HepG2 (cell line): ENCODE data around the gene THRAP3. TPM values are rescaled to one million over a fixed set of nuclear protein-coding genes. Genes with fewer than 3 reads are reported as not detected.

Experiments
- ATAC-seq: fragments of 200-7000 bp; cut with Tn5 transposase; 3 replicates; pipeline ENCODE4 v1.9.1; 2020; ENCODE audit warnings: mild to moderate bottlenecking, moderate library complexity
- BruUV-seq: library from RNA; stranded (reverse); fragments of 400-500 nt; replicated peaks from 2 replicates; lab custom pipeline; 2021; lab: Mats Ljungman, UMichigan
- CTCF ChIA-PET: fragments of 300-600 bp; formaldehyde crosslinking; extraction: SDS; loops from one replicate; lab custom pipeline; 2021; ENCODE audit warnings: low total read pairs, inconsistent platforms, low intra/inter-chr PET ratio; lab: Yijun Ruan, JAX
- POLR2A ChIA-PET: fragments of 350-600 bp; sonication (Branson Sonifier 250); formaldehyde crosslinking; loops from one replicate; lab custom pipeline; 2020; ENCODE audit warnings: antibody characterized with exemption, inconsistent platforms; lab: Yijun Ruan, JAX
- DNase-seq: peaks from one replicate; pipeline ENCODE4 v3.0.0-alpha.2; 2015; ENCODE audit warnings: low spot score
- FAIRE-seq: peaks from 3 replicates; lab custom pipeline; 2011; peaks lifted over from hg19 to GRCh38; lab: Jason Lieb, UNC
- H2AFZ ChIP-seq: one replicate; pipeline ENCODE4 v1.6.1; 2011; ENCODE audit warnings: low read length, inconsistent platforms
- H3K27ac ChIP-seq: fragments of 300-600 bp; 3 replicates; pipeline ENCODE4 v1.8.0; 2011; ENCODE audit warnings: mixed run types, mild to moderate bottlenecking, mixed read lengths, low read length, inconsistent platforms; ENCODE audit not compliant: insufficient read depth; ENCODE audit errors: extremely low read length
- H3K27me3 ChIP-seq, 2 experiments: fragments of 200-600 bp in 1 of 2; 2 replicates in 1 of 2; 3 replicates in 1 of 2; pipeline versions ENCODE4 v1.6.0 to v1.8.0; 2011; ENCODE audit warnings: low read length in 2 of 2, mild to moderate bottlenecking in 2 of 2, moderate library complexity in 2 of 2, inconsistent platforms in 1 of 2; ENCODE audit not compliant: insufficient read depth in 2 of 2, control insufficient read depth in 1 of 2
- H3K36me3 ChIP-seq, 2 experiments: fragments of 200-600 bp in 1 of 2; replicated peaks in 1 of 2; 2 replicates in 1 of 2; 3 replicates in 1 of 2; pipeline versions ENCODE4 v1.5.1 to v1.8.0; 2011; ENCODE audit warnings: low read length in 2 of 2, inconsistent platforms in 1 of 2; ENCODE audit not compliant: insufficient read depth in 2 of 2, control insufficient read depth in 1 of 2
- H3K4me1 ChIP-seq: 2 replicates; pipeline ENCODE4 v1.5.1; 2012; ENCODE audit warnings: low read length, inconsistent platforms; ENCODE audit not compliant: insufficient read depth
- H3K4me2 ChIP-seq: 2 replicates; pipeline ENCODE4 v1.6.0; 2011; ENCODE audit warnings: low read depth, low read length, inconsistent platforms
- H3K4me3 ChIP-seq, 3 experiments: fragments of 200-600 bp in 1 of 3; sonication (generic), shearing (Covaris generic) in 1 of 3; replicated peaks in 1 of 3; 2 replicates each; pipeline ENCODE4 v1.5.1; 2011 to 2016; ENCODE audit warnings: low read length in 3 of 3, inconsistent platforms in 2 of 3, low read depth in 2 of 3, mild to moderate bottlenecking in 2 of 3, control low read depth in 1 of 3, mixed read lengths in 1 of 3; ENCODE audit not compliant: insufficient read depth in 1 of 3
- H3K79me2 ChIP-seq: one replicate; pipeline ENCODE4 v1.6.1; 2011; ENCODE audit warnings: low read length, inconsistent platforms; ENCODE audit not compliant: insufficient read depth
- H3K9ac ChIP-seq: 2 replicates; pipeline ENCODE4 v1.6.0; 2011; ENCODE audit warnings: mild to moderate bottlenecking, low read depth, low read length, inconsistent platforms; ENCODE audit not compliant: insufficient read depth
- H3K9me3 ChIP-seq: 2 replicates; pipeline ENCODE4 v1.5.1; 2012; ENCODE audit warnings: mild to moderate bottlenecking, low read length
- H4K20me1 ChIP-seq: 2 replicates; pipeline ENCODE4 v1.6.0; 2011; ENCODE audit warnings: inconsistent platforms, mild to moderate bottlenecking, low read length, moderate library complexity; ENCODE audit not compliant: insufficient read depth
- AGO2 ChIP-seq: fragments of 200-400 bp; formaldehyde crosslinking; optimal IDR thresholded peaks from 2 replicates; pipeline ENCODE3; 2017; ENCODE audit warnings: mild to moderate bottlenecking, low read depth, low read length, moderate library complexity
- FOXP1 ChIP-seq, 2 experiments: fragments of 450-650 bp in 1 of 2; IDR thresholded peaks; 2 replicates each; pipeline ENCODE4 v1.6.1; 2017 to 2018; ENCODE audit warnings: antibody characterized with exemption in 1 of 2
- HNRNPL ChIP-seq: fragments of 200-400 bp; formaldehyde crosslinking; IDR thresholded peaks from 2 replicates; pipeline ENCODE4 v1.6.1; 2017; ENCODE audit warnings: mild to moderate bottlenecking, low read depth, low read length
- POGZ ChIP-seq: sonication (generic); formaldehyde crosslinking; IDR thresholded peaks from 2 replicates; pipeline ENCODE4 v1.4.0; 2020; ENCODE audit warnings: mild to moderate bottlenecking, missing genetic modification reagents
- RBM22 ChIP-seq: fragments of 200-400 bp; formaldehyde crosslinking; optimal IDR thresholded peaks from 2 replicates; pipeline ENCODE3; 2017; ENCODE audit warnings: mild to moderate bottlenecking, low read length, moderate library complexity
- ZNF343 ChIP-seq: sonication (generic); formaldehyde crosslinking; IDR thresholded peaks from 2 replicates; pipeline ENCODE4 v1.4.0; 2020; ENCODE audit warnings: mild to moderate bottlenecking, missing genetic modification reagents
- ZNF446 ChIP-seq: sonication (generic); formaldehyde crosslinking; IDR thresholded peaks from 2 replicates; pipeline ENCODE4 v1.5.0; 2020; ENCODE audit warnings: mild to moderate bottlenecking, missing genetic modification reagents
- ZNF746 ChIP-seq: sonication (generic); formaldehyde crosslinking; IDR thresholded peaks from 2 replicates; pipeline ENCODE4 v1.8.0; 2022; ENCODE audit warnings: mild to moderate bottlenecking, missing genetic modification reagents
- WGBS: methylation state at CpG from one replicate; pipeline ENCODE4 v1.1.6; 2017; ENCODE audit warnings: low lambda C conversion rate; 5-methylcytosine and 5-hydroxymethylcytosine counted together
- in situ Hi-C: cut with HindIII; loops from 2 replicates; pipeline ENCODE4 v1.10.0; 2017; ENCODE audit warnings: low pct_unique_long_range_greater_than_20kb; ENCODE audit not compliant: extremely low pct_ligation_motif_present
- intact Hi-C: fragments of 100-400 bp; cut with micrococcal nuclease; formaldehyde crosslinking; loops from one replicate; pipeline ENCODE4 v1.10.0; 2022; ENCODE audit not compliant: unreplicated experiment
- polyA plus RNA-seq, 8 experiments: library from polyadenylated mRNA; depleted of rRNA in 3 of 8; stranded (reverse) in 7 of 8; unstranded in 1 of 8; fragments of >200 nt; fragmentation: Illumina TruSeq in 4 of 8; extraction: Trizol in 4 of 8; gene quantifications; 2 replicates each; pipeline versions ENCODE4 v1.2.1 to v1.2.3, GENCODE V29; 2011 to 2016; ENCODE audit warnings: low read depth in 4 of 8, missing spikeins in 1 of 8, mixed read lengths in 1 of 8; ENCODE audit not compliant: insufficient read depth in 1 of 8
- total RNA-seq, 5 experiments: library from RNA; depleted of rRNA; stranded (reverse); fragments of >200 nt; fragmentation: Illumina TruSeq; extraction: Trizol; gene quantifications; 2 replicates each; pipeline ENCODE4 v1.2.3, GENCODE V29; 2016; ENCODE audit warnings: low read depth in 1 of 5
- TF ChIP-seq, protein P1 (sequence below): sonication (generic); formaldehyde crosslinking; IDR thresholded peaks from 2 replicates; pipeline ENCODE4 v1.5.0; 2020; ENCODE audit warnings: missing genetic modification reagents, mild to moderate bottlenecking, borderline replicate concordance
- TF ChIP-seq, protein P2 (sequence below): sonication (generic); formaldehyde crosslinking; IDR thresholded peaks from 2 replicates; pipeline ENCODE4 v1.4.0; 2020; ENCODE audit warnings: low read depth, mild to moderate bottlenecking, missing genetic modification reagents
- TF ChIP-seq, protein P3 (sequence below): sonication (generic); formaldehyde crosslinking; IDR thresholded peaks from 2 replicates; pipeline ENCODE4 v1.4.0; 2020; ENCODE audit warnings: missing genetic modification reagents, borderline replicate concordance
- TF ChIP-seq, protein P4 (sequence below): sonication (generic); formaldehyde crosslinking; IDR thresholded peaks from 2 replicates; pipeline ENCODE4 v1.4.0; 2020; ENCODE audit warnings: missing genetic modification reagents

Gene THRAP3
- total and polyA plus RNA-seq, 2 of the 13 experiments (the other 11 are each of a cell fraction or from before 2014, with no cell fraction given) = 45.0 to 92.6 TPM

DNA sequence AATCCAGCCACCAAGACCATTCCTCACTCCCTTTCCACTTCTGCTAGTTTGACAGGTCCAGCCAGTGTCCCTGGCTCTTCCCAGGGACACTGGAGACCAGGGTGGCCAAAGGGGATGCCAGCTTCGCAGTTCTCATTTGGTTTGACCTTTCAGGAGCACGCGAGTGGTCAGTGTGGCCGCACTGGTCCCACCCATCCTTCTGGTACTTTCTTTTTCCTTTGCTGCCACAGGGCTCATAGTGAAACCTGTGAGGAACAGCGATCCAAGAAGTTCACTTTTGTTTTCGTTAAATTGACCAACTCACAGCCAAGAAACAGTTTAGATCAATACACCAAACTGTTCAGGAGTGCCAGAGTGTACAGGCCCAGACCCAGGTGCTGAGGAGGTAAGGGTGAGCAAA, 113.6 kb downstream of the THRAP3 start:
- WGBS = 73% methylated on average over 5 of the region's 6 CpGs
- TF ChIP-seq, protein P1, sequence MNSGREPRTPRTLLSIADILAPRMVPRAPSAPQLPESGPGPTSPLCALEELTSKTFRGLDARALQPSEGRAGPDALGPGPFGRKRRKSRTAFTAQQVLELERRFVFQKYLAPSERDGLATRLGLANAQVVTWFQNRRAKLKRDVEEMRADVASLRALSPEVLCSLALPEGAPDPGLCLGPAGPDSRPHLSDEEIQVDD = no peak
- TF ChIP-seq FOXP1 (IDR thresholded peaks at IDR 0.05) = no peak
- no peak for TF ChIP-seq FOXP1 (CRISPR knock-in tag; IDR thresholded peaks at IDR 0.05)
- TF ChIP-seq ZNF343 (CRISPR knock-in tag) = no peak
- TF ChIP-seq POGZ (CRISPR knock-in tag) = no peak
- TF ChIP-seq ZNF446 (CRISPR knock-in tag) = no peak
- TF ChIP-seq, protein P2, sequence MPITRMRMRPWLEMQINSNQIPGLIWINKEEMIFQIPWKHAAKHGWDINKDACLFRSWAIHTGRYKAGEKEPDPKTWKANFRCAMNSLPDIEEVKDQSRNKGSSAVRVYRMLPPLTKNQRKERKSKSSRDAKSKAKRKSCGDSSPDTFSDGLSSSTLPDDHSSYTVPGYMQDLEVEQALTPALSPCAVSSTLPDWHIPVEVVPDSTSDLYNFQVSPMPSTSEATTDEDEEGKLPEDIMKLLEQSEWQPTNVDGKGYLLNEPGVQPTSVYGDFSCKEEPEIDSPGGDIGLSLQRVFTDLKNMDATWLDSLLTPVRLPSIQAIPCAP (CRISPR knock-in tag) = no peak
- TF ChIP-seq, all 625 proteins: peak for 0
- no peaks in the 10 kb centered on the region for H3K79me2 ChIP-seq
- H3K4me3 ChIP-seq = no peak overlapping the region
- H4K20me1 ChIP-seq = no peaks in the 10 kb centered on the region
- no peak overlapping the region for H3K4me2 ChIP-seq
- no peak overlapping the region for H3K27ac ChIP-seq
- H3K9me3 ChIP-seq = no peaks in the 10 kb centered on the region
- H3K27me3 ChIP-seq = peaks cover 0 to 13% of the 10 kb centered on the region in 2 experiments; a peak in 2 of 5 replicates
- in situ Hi-C loops (no loop called here), intact Hi-C loops (no loop called here)
- H3K36me3 ChIP-seq = peaks cover 6 to 14% of the 10 kb centered on the region in 2 experiments; a peak in 3 of 5 replicates
- H3K4me1 ChIP-seq = peaks cover 26% of the 10 kb centered on the region
- ATAC-seq (no peak; the same call in 2 of the 3 replicates), DNase-seq (no peak), FAIRE-seq (no peak)
- no peak overlapping the region for H2AFZ ChIP-seq
- no TSS peak for BruUV-seq
- ChIA-PET POLR2A (interaction anchor here (1.0 kb wide), 1 partner anchor 9 kb away, joined by 3 read pairs; no protein-coding TSS in a partner anchor), CTCF (no interaction called here)
- H3K9ac ChIP-seq = no peak overlapping the region

DNA sequence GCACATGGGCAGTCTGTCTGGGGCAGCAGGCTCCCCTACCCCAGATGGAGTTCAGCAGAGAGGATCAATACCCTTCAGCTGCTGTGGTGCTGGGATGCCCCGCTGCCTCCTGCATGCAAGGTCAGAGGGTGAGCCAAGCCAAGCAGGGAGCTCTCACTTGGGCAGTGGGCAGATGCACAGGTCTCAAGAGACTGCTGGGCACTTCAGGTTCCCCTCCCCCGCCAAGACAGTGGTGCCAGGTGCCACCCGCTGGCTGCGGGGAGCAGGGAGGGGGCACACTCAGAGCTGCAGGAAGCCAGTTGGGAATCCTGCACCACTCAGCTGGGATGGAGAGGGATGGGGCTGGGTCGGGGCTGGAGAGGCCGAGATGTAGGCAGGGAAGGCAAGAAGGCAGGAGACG, 115.0 kb downstream of the THRAP3 start:
- ChIA-PET POLR2A (interaction anchor here (0.6 kb wide), 1 partner anchor 68 kb away, joined by 4 read pairs; no protein-coding TSS in a partner anchor), CTCF (no interaction called here)
- H3K27me3 ChIP-seq = peaks cover 0 to 9% of the 10 kb centered on the region in 2 experiments; a peak in 2 of 5 replicates
- FAIRE-seq (no peak), DNase-seq (no peak), ATAC-seq (no peak)
- no peak overlapping the region for H3K4me3 ChIP-seq
- no peaks in the 10 kb centered on the region for H3K9me3 ChIP-seq
- intact Hi-C loops (no loop called here), in situ Hi-C loops (no loop called here)
- H3K27ac ChIP-seq = no peak overlapping the region
- H3K36me3 ChIP-seq = peaks cover 12 to 27% of the 10 kb centered on the region in 2 experiments; a peak in 4 of 5 replicates
- 96% methylated on average over 4 of the region's 7 CpGs for whole genome bisulfite sequencing
- H2AFZ ChIP-seq = no peak overlapping the region
- no peak overlapping the region for H3K9ac ChIP-seq
- no peaks in the 10 kb centered on the region for H3K79me2 ChIP-seq
- H3K4me2 ChIP-seq = no peak overlapping the region
- H3K4me1 ChIP-seq = peaks cover 26% of the 10 kb centered on the region
- no peaks in the 10 kb centered on the region for H4K20me1 ChIP-seq
- BruUV-seq = no TSS peak
- TF ChIP-seq, protein P3, sequence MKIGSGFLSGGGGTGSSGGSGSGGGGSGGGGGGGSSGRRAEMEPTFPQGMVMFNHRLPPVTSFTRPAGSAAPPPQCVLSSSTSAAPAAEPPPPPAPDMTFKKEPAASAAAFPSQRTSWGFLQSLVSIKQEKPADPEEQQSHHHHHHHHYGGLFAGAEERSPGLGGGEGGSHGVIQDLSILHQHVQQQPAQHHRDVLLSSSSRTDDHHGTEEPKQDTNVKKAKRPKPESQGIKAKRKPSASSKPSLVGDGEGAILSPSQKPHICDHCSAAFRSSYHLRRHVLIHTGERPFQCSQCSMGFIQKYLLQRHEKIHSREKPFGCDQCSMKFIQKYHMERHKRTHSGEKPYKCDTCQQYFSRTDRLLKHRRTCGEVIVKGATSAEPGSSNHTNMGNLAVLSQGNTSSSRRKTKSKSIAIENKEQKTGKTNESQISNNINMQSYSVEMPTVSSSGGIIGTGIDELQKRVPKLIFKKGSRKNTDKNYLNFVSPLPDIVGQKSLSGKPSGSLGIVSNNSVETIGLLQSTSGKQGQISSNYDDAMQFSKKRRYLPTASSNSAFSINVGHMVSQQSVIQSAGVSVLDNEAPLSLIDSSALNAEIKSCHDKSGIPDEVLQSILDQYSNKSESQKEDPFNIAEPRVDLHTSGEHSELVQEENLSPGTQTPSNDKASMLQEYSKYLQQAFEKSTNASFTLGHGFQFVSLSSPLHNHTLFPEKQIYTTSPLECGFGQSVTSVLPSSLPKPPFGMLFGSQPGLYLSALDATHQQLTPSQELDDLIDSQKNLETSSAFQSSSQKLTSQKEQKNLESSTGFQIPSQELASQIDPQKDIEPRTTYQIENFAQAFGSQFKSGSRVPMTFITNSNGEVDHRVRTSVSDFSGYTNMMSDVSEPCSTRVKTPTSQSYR = 0 out of 2 replicates have a peak, but pooled peaks have one; percentile 18
- TF ChIP-seq HNRNPL (0 out of 2 replicates have a peak, but pooled peaks have one; percentile 27), ZNF746 (CRISPR knock-in tag) (no peak), RBM22 (peak; percentile 60), AGO2 (peak; percentile 37)
- TF ChIP-seq, protein P4, sequence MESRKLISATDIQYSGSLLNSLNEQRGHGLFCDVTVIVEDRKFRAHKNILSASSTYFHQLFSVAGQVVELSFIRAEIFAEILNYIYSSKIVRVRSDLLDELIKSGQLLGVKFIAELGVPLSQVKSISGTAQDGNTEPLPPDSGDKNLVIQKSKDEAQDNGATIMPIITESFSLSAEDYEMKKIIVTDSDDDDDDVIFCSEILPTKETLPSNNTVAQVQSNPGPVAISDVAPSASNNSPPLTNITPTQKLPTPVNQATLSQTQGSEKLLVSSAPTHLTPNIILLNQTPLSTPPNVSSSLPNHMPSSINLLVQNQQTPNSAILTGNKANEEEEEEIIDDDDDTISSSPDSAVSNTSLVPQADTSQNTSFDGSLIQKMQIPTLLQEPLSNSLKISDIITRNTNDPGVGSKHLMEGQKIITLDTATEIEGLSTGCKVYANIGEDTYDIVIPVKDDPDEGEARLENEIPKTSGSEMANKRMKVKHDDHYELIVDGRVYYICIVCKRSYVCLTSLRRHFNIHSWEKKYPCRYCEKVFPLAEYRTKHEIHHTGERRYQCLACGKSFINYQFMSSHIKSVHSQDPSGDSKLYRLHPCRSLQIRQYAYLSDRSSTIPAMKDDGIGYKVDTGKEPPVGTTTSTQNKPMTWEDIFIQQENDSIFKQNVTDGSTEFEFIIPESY (CRISPR knock-in tag) = peak; percentile 72
